ENCODE measurements around the gene TCAIM. TPM values are rescaled to one million over a fixed set of nuclear protein-coding genes. Genes with fewer than 3 reads are reported as not detected.

The TCAIM gene
- polyA plus RNA-seq, 1 donor from 2014 or later: 38.1 TPM

DNA sequence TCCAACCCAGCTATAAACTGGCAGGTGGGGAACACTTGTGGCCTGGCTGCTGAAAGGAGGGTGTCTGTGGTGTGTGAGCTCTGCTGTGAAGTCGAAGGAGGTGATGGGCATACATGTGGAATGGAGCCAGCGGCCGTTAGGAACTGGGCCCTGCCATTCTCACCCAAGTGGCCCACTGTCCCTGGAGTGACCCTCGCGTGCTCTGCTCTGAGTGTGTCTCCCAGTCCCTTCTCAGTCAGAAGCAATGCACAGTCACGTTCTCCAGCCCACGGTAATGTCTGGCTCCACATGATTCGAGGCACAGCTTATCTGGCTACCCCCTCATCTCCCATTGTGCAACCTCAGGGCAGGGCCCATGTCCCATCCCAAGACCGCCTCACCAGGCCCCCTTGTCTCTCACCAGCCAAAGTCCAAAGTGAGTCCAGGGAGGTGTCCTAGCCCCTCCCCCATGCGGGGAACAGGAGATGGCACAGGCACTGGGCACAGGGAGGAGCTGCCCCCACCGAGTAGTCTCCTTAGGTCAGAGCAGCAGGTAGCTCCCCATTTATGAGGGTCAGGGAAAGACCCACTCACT, 76.0 kb downstream of the TCAIM start:
- no peak overlapping the region for H3K4me3 ChIP-seq (ENCODE audit: low read length)
- no peaks in the 10 kb centered on the region for H3K27me3 ChIP-seq (ENCODE audit: insufficient read depth, low read depth, low read length)
- no peaks in the 10 kb centered on the region for H3K9me2 ChIP-seq (ENCODE audit: insufficient read depth, low read length)
- H2AFZ ChIP-seq (ENCODE audit: low read depth, low read length): no peak overlapping the region
- TF ChIP-seq POLR2AphosphoS5 (IDR thresholded peaks at IDR 0.05) (no peak), MXI1 (conservative IDR thresholded peaks at IDR 0.05; ENCODE audit: poor library complexity, severe bottlenecking) (no peak), TAF1 (IDR thresholded peaks at IDR 0.05; ENCODE audit: low read depth) (no peak), EP300 (conservative IDR thresholded peaks at IDR 0.05; ENCODE audit: poor library complexity, severe bottlenecking) (no peak), EZH2 (IDR thresholded peaks at IDR 0.05; ENCODE audit: borderline replicate concordance, insufficient read depth, low read length, poor library complexity, severe bottlenecking) (no peak), SMC3 (conservative IDR thresholded peaks at IDR 0.05; ENCODE audit: poor library complexity) (no peak), RAD21 (conservative IDR thresholded peaks at IDR 0.05) (no peak)
- TF ChIP-seq, protein P1, sequence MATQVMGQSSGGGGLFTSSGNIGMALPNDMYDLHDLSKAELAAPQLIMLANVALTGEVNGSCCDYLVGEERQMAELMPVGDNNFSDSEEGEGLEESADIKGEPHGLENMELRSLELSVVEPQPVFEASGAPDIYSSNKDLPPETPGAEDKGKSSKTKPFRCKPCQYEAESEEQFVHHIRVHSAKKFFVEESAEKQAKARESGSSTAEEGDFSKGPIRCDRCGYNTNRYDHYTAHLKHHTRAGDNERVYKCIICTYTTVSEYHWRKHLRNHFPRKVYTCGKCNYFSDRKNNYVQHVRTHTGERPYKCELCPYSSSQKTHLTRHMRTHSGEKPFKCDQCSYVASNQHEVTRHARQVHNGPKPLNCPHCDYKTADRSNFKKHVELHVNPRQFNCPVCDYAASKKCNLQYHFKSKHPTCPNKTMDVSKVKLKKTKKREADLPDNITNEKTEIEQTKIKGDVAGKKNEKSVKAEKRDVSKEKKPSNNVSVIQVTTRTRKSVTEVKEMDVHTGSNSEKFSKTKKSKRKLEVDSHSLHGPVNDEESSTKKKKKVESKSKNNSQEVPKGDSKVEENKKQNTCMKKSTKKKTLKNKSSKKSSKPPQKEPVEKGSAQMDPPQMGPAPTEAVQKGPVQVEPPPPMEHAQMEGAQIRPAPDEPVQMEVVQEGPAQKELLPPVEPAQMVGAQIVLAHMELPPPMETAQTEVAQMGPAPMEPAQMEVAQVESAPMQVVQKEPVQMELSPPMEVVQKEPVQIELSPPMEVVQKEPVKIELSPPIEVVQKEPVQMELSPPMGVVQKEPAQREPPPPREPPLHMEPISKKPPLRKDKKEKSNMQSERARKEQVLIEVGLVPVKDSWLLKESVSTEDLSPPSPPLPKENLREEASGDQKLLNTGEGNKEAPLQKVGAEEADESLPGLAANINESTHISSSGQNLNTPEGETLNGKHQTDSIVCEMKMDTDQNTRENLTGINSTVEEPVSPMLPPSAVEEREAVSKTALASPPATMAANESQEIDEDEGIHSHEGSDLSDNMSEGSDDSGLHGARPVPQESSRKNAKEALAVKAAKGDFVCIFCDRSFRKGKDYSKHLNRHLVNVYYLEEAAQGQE (IDR thresholded peaks at IDR 0.05; ENCODE audit: borderline replicate concordance): no peak
- TF ChIP-seq, protein P2, sequence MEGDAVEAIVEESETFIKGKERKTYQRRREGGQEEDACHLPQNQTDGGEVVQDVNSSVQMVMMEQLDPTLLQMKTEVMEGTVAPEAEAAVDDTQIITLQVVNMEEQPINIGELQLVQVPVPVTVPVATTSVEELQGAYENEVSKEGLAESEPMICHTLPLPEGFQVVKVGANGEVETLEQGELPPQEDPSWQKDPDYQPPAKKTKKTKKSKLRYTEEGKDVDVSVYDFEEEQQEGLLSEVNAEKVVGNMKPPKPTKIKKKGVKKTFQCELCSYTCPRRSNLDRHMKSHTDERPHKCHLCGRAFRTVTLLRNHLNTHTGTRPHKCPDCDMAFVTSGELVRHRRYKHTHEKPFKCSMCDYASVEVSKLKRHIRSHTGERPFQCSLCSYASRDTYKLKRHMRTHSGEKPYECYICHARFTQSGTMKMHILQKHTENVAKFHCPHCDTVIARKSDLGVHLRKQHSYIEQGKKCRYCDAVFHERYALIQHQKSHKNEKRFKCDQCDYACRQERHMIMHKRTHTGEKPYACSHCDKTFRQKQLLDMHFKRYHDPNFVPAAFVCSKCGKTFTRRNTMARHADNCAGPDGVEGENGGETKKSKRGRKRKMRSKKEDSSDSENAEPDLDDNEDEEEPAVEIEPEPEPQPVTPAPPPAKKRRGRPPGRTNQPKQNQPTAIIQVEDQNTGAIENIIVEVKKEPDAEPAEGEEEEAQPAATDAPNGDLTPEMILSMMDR (IDR thresholded peaks at IDR 0.05; ENCODE audit: poor library complexity, severe bottlenecking): no peak
- no peaks in the 10 kb centered on the region for H3F3A ChIP-seq (ENCODE audit: insufficient read depth, low read length, poor library complexity, severe bottlenecking)
- H3K9me3 ChIP-seq (ENCODE audit: low read length): no peaks in the 10 kb centered on the region
- H3K9ac ChIP-seq (ENCODE audit: low read length): no peak overlapping the region
- no peaks in the 10 kb centered on the region for H4K20me1 ChIP-seq (ENCODE audit: insufficient read depth)
- H3K27ac ChIP-seq (ENCODE audit: low read length): no peak overlapping the region
- no peaks in the 10 kb centered on the region for H3K36me3 ChIP-seq (ENCODE audit: insufficient read depth, low read length)
- H3K79me2 ChIP-seq (replicated peaks; ENCODE audit: insufficient read depth, low read length): no peaks in the 10 kb centered on the region
- no peak overlapping the region for H3K4me2 ChIP-seq (ENCODE audit: low read length)

DNA sequence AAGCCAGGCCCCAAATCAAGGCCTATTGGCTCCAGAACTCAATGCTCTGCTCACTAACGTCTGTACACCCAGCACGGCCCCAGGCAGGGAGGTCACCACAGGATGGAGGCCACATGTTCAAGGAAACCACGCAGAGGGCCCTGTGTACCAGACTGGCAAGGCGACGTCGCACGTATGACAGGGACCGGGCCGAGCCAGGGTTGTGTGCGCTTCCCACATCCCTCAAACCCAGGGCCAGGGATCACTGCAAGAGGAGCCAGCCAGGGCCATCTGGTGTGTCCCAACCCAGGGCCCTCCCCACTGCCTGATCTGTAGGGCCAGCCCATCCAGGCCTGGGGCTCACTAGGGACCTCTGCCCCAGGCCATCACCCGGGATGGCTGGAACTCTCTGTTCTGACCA, 76.9 kb downstream of the TCAIM start:
- Histone ChIP-seq H3K79me2 (replicated peaks; ENCODE audit: insufficient read depth, low read length) (no peaks in the 10 kb centered on the region), H3K27me3 (ENCODE audit: insufficient read depth, low read depth, low read length) (no peaks in the 10 kb centered on the region), H3K4me2 (ENCODE audit: low read length) (no peak overlapping the region), H4K20me1 (ENCODE audit: insufficient read depth) (no peaks in the 10 kb centered on the region), H3K27ac (ENCODE audit: low read length) (no peak overlapping the region), H3K9me2 (ENCODE audit: insufficient read depth, low read length) (no peaks in the 10 kb centered on the region), H3K9ac (ENCODE audit: low read length) (no peak overlapping the region), H3F3A (ENCODE audit: insufficient read depth, low read length, poor library complexity, severe bottlenecking) (no peaks in the 10 kb centered on the region), H3K9me3 (ENCODE audit: low read length) (no peaks in the 10 kb centered on the region), H3K36me3 (ENCODE audit: insufficient read depth, low read length) (no peaks in the 10 kb centered on the region), H2AFZ (ENCODE audit: low read depth, low read length) (no peak overlapping the region), H3K4me3 (ENCODE audit: low read length) (no peak overlapping the region)
- TF ChIP-seq EP300 (conservative IDR thresholded peaks at IDR 0.05; ENCODE audit: poor library complexity, severe bottlenecking): no peak

All from neural cell (in vitro differentiated cells).